ENCODE measurements around the gene FGD2. TPM values are rescaled to one million over a fixed set of nuclear protein-coding genes. Genes with fewer than 3 reads are reported as not detected.
A peak's percentile ranks its signal among the peaks of the same experiment; 100 is the strongest.

The FGD2 gene
- total and polyA plus RNA-seq, 2 donors (not counting 3 experiments of a cell fraction or from before 2014, with no cell fraction given): not detected

DNA sequence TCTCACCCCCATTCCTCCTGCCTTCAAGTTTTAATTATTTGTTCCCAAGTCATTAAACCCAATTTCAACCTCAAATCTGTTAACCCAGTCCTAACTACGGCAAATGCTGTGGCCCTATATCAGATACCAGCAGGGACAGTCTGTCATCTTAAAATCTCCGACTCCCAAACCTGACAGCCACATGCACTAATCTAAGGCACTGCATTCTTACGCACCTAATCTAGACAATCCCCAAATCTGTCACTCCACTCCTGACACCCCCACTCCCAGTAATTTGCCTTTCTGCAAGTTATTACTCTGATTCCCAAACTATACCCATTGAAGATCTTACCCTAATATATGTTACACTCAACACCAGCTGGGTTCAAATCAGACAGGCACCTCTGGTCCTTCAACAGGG lies 21.9 kb upstream of the FGD2 start:
- dilution Hi-C loops (cut with MboI; ENCODE audit: extremely low pct_ligation_motif_present, low sequenced_read_pairs) (no loop called here), intact Hi-C loops (cut with micrococcal nuclease) (loop anchor here (10.0 kb wide), 1 partner anchor 219 kb away; no protein-coding TSS in a partner anchor)
- Histone ChIP-seq H3K79me2 (ENCODE audit: control insufficient read depth, insufficient read depth, low read length) (peaks cover 72% of the 10 kb centered on the region), H3K9ac (replicated peaks; ENCODE audit: extremely low read depth, insufficient read depth, low read length) (no peak overlapping the region), H3K4me1 (ENCODE audit: control insufficient read depth, extremely low read depth, insufficient read depth, low read length) (peaks cover 29% of the 10 kb centered on the region), H4K20me1 (replicated peaks; ENCODE audit: control insufficient read depth, extremely low read depth, insufficient read depth, low read length) (peaks cover 3% of the 10 kb centered on the region), H3K27ac (ENCODE audit: insufficient read depth, low read depth, low read length) (no peak overlapping the region), H2AFZ (ENCODE audit: low read depth, low read length) (no peak overlapping the region), H3K27me3 (ENCODE audit: control insufficient read depth in 2 of 2, insufficient read depth in 2 of 2, low read length in 2 of 2) (no peaks in the 10 kb centered on the region), H3K4me3 (replicated peaks in 1 of 3; ENCODE audit: insufficient read depth in 1 of 3, low read depth in 1 of 3, low read length in 3 of 3) (no peak overlapping the region), H3K9me1 (replicated peaks; ENCODE audit: control insufficient read depth, extremely low read depth, insufficient read depth, low read length) (no peaks in the 10 kb centered on the region), H3K4me2 (ENCODE audit: insufficient read depth, low read length) (peak overlapping the region; percentile 75), H3K9me3 (replicated peaks; ENCODE audit: control insufficient read depth, insufficient read depth, low read length) (no peaks in the 10 kb centered on the region), H3K36me3 (ENCODE audit: control insufficient read depth in 2 of 2, extremely low read depth in 1 of 2, insufficient read depth in 2 of 2, low read length in 2 of 2) (peaks cover 0 to 12% of the 10 kb centered on the region in 2 experiments)
- CTCF ChIA-PET: interaction anchor here (3.1 kb wide), 1 partner anchor 34 kb away, joined by 19 read pairs; no protein-coding TSS in a partner anchor
- POLR2A ChIA-PET: interaction anchor here (0.6 kb wide), 1 partner anchor 223 kb away, joined by 3 read pairs; no protein-coding TSS in a partner anchor
- FAIRE-seq (no peak), DNase-seq (ENCODE audit: low read depth, low spot score) (no peak)
- TF ChIP-seq JUN (IDR thresholded peaks at IDR 0.05; ENCODE audit: borderline replicate concordance, insufficient read depth, insufficient read length, low read depth) (no peak), GATA2 (IDR thresholded peaks at IDR 0.05; ENCODE audit: insufficient read depth, insufficient read length, low read depth, low read length) (no peak), POLR2AphosphoS5 (IDR thresholded peaks at IDR 0.05; ENCODE audit: insufficient read depth, low read depth, low read length) (no peak), MYC (IDR thresholded peaks at IDR 0.05; ENCODE audit: low read depth, low read length) (no peak), FOS (IDR thresholded peaks at IDR 0.05; ENCODE audit: borderline replicate concordance, insufficient read depth, low read length) (no peak), EZH2 (IDR thresholded peaks at IDR 0.05; ENCODE audit: borderline replicate concordance, low read depth, low read length, severe bottlenecking) (no peak)
- no TSS peak for BruUV-seq (replicated peaks)

Measured in endothelial cell of umbilical vein (primary cell).